ENCODE data around the gene TCTN2. TPM values are rescaled to one million over a fixed set of nuclear protein-coding genes. Genes with fewer than 3 reads are reported as not detected.

Gene TCTN2
- total RNA-seq, 1 donor from 2014 or later, result 9.2 TPM

DNA sequence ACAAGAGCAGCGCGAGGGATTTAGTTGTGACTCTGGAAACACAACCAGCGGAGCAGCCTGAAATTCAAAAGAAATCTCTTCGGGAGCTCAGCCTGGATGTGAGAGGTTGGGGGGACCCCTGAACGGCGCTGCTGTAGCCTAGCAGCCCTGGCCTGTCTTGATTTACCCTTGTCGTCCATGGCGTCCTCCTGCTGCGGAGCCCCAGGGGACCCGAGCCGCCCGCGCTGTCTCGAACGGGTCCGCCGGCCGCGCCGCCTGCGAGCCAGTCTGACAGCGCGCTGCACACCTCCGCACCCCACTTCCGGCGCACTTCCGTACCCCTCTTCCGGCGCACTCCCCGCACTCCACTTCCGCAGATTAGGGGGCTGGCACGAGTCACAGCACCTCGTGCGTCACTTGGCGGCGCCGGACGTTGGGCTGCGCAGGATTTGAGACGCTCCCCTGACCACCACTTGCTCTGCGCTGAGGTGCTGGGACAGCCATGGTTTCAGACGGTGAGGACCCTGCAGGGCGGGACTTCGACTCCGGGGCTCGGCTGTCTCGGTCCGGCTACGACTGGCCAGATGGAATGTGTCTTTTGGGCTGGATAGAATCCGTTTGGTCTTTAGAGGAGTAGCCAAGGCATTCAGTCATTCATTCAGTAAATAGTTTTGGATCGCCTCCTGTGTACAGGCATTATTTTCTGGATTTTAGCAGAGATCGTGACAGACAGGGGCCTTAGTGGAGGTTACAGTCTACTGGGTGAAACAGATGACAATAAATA, 37.4 kb upstream of the TCTN2 start, which contains the start of the genes EIF2B1 and GTF2H3:
TSS of gene EIF2B1 (minus strand) at position 308 of the 763 bp plus-strand sequence. CDS start at position 179, 129 bp downstream.
TSS of gene GTF2H3 (plus strand) at position 451 of the 763 bp plus-strand sequence. CDS start at position 482, 31 bp downstream.
- H3K27me3 Mint-ChIP-seq (ENCODE audit: low read depth, unreplicated experiment), result no peaks in the 10 kb centered on the region

DNA sequence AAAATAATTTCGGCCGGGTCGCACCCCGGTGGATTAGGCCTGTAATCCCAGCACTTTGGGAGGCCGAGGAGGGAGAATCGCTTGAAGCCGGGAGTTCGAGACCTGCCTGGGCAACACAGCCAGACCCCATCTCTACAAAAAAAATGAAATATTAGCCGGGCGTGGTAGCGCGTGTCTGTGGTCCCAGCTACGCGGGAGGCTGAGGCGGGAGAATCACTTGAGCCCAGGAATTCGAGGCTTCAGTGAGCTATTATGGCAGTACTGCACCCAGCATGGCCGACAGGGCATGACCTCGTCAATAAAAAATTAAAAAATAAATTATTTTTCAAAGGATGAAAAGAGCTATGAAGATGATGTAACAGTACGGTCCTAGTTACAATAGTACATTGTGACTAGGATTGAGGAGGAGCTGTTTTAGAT, 36.8 kb upstream of the TCTN2 start:
- Histone ChIP-seq H3K4me3 (ENCODE audit: insufficient read depth, low read depth, low read length) (peak overlapping the region; percentile 96), H3K27ac (ENCODE audit: low read depth, low read length) (peak overlapping the region; percentile 86), H3K4me2 (ENCODE audit: low read length) (peak overlapping the region; percentile 90), H2AFZ (ENCODE audit: low read depth, low read length) (peak overlapping the region; percentile 83), H3K36me3 (ENCODE audit: insufficient read depth, low read length) (peaks cover 18% of the 10 kb centered on the region), H3K79me2 (ENCODE audit: insufficient read depth, low read length) (peaks cover 51% of the 10 kb centered on the region), H4K20me1 (ENCODE audit: insufficient read depth, low read length) (no peaks in the 10 kb centered on the region), H3K9ac (ENCODE audit: low read length) (peak overlapping the region; percentile 97), H3K27me3 (ENCODE audit: insufficient read depth, low read length) (no peaks in the 10 kb centered on the region), H3K9me3 (ENCODE audit: insufficient read depth, low read depth, low read length) (no peaks in the 10 kb centered on the region), H3K4me1 (ENCODE audit: insufficient read depth, low read length) (peaks cover 13% of the 10 kb centered on the region)
- Mint-ChIP-seq H3K4me3 (ENCODE audit: unreplicated experiment) (peak overlapping the region; percentile 91), H3K9me3 (ENCODE audit: unreplicated experiment) (no peaks in the 10 kb centered on the region), H3K4me1 (ENCODE audit: low read depth, unreplicated experiment) (peaks cover 6% of the 10 kb centered on the region), H3K27me3 (ENCODE audit: low read depth, unreplicated experiment) (no peaks in the 10 kb centered on the region), H3K36me3 (ENCODE audit: low read depth, unreplicated experiment) (no peaks in the 10 kb centered on the region), H3K27ac (ENCODE audit: unreplicated experiment) (peak overlapping the region; percentile 78)
- TF ChIP-seq, protein P1, sequence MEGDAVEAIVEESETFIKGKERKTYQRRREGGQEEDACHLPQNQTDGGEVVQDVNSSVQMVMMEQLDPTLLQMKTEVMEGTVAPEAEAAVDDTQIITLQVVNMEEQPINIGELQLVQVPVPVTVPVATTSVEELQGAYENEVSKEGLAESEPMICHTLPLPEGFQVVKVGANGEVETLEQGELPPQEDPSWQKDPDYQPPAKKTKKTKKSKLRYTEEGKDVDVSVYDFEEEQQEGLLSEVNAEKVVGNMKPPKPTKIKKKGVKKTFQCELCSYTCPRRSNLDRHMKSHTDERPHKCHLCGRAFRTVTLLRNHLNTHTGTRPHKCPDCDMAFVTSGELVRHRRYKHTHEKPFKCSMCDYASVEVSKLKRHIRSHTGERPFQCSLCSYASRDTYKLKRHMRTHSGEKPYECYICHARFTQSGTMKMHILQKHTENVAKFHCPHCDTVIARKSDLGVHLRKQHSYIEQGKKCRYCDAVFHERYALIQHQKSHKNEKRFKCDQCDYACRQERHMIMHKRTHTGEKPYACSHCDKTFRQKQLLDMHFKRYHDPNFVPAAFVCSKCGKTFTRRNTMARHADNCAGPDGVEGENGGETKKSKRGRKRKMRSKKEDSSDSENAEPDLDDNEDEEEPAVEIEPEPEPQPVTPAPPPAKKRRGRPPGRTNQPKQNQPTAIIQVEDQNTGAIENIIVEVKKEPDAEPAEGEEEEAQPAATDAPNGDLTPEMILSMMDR (IDR thresholded peaks at IDR 0.05; ENCODE audit: insufficient read depth, low read depth, low read length), result no peak
- TF ChIP-seq EZH2 (IDR thresholded peaks at IDR 0.05; ENCODE audit: insufficient read depth, low read length), result no peak
- FAIRE-seq (no peak), DNase-seq (ENCODE audit: low read depth) (no peak)

More for the DNA sequence above, 37.4 kb upstream of the TCTN2 start, which contains the start of the genes EIF2B1 and GTF2H3:
- peak; percentile 92 for DNase-seq (ENCODE audit: low read depth)
- Histone ChIP-seq H3K4me1 (ENCODE audit: insufficient read depth, low read length) (peaks cover 13% of the 10 kb centered on the region), H3K36me3 (ENCODE audit: insufficient read depth, low read length) (peaks cover 24% of the 10 kb centered on the region), H3K27me3 (ENCODE audit: insufficient read depth, low read length) (no peaks in the 10 kb centered on the region), H2AFZ (ENCODE audit: low read depth, low read length) (peak within 1 kb of the TSS; percentile 83), H3K9me3 (ENCODE audit: insufficient read depth, low read depth, low read length) (no peaks in the 10 kb centered on the region), H4K20me1 (ENCODE audit: insufficient read depth, low read length) (no peaks in the 10 kb centered on the region), H3K9ac (ENCODE audit: low read length) (peak within 1 kb of the TSS; percentile 97), H3K4me3 (ENCODE audit: insufficient read depth, low read depth, low read length) (peak within 1 kb of the TSS; percentile 96), H3K27ac (ENCODE audit: low read depth, low read length) (peak within 1 kb of the TSS; percentile 86), H3K79me2 (ENCODE audit: insufficient read depth, low read length) (peaks cover 51% of the 10 kb centered on the region), H3K4me2 (ENCODE audit: low read length) (peak within 1 kb of the TSS; percentile 90)
- Mint-ChIP-seq H3K9me3 (ENCODE audit: unreplicated experiment) (no peaks in the 10 kb centered on the region), H3K4me1 (ENCODE audit: low read depth, unreplicated experiment) (peaks cover 6% of the 10 kb centered on the region), H3K4me3 (ENCODE audit: unreplicated experiment) (peak within 1 kb of the TSS; percentile 91), H3K36me3 (ENCODE audit: low read depth, unreplicated experiment) (peaks cover 4% of the 10 kb centered on the region), H3K27ac (ENCODE audit: unreplicated experiment) (peak within 1 kb of the TSS; percentile 78)
- no peak for TF ChIP-seq EZH2 (IDR thresholded peaks at IDR 0.05; ENCODE audit: insufficient read depth, low read length)
- TF ChIP-seq, protein P1 (IDR thresholded peaks at IDR 0.05; ENCODE audit: insufficient read depth, low read depth, low read length), result no peak
- peak; percentile 45 for FAIRE-seq

Data from astrocyte (in vitro differentiated cells and primary cell).